HepG2 (cell line): ENCODE results near the gene JDP2. TPM values are rescaled to one million over a fixed set of nuclear protein-coding genes. Genes with fewer than 3 reads are reported as not detected.

Source experiments
- BATF2 ChIP-seq: sonication (generic); formaldehyde crosslinking; IDR thresholded peaks from 2 replicates; pipeline ENCODE4 v1.8.0; 2022; ENCODE audit warnings: mild to moderate bottlenecking, missing genetic modification reagents, moderate library complexity
- ESRRA ChIP-seq: sonication (generic); formaldehyde crosslinking; IDR thresholded peaks from 2 replicates; pipeline ENCODE4 v1.5.1; 2020; ENCODE audit warnings: mild to moderate bottlenecking, low read depth, missing genetic modification reagents
- HNF4A ChIP-seq: sonication (generic); formaldehyde crosslinking; IDR thresholded peaks from 2 replicates; pipeline ENCODE4 v1.4.0; 2020; ENCODE audit warnings: missing genetic modification reagents
- IKZF1 ChIP-seq: fragments of 450-650 bp; IDR thresholded peaks from 2 replicates; pipeline ENCODE4 v1.7.1; 2016
- PAXIP1 ChIP-seq: sonication (generic); formaldehyde crosslinking; conservative IDR thresholded peaks from 2 replicates; pipeline ENCODE4 v1.4.0; 2020; ENCODE audit warnings: mild to moderate bottlenecking, missing genetic modification reagents, moderate library complexity
- SETDB1 ChIP-seq: sonication (generic); formaldehyde crosslinking; IDR thresholded peaks from 2 replicates; pipeline ENCODE4 v1.5.1; 2020; ENCODE audit warnings: missing genetic modification reagents, mild to moderate bottlenecking, borderline replicate concordance
- TBL1XR1 ChIP-seq: fragments of 150-350 bp; IDR thresholded peaks from 2 replicates; pipeline ENCODE4 v1.6.1; 2014; ENCODE audit warnings: borderline replicate concordance, low read length; ENCODE audit not compliant: partially characterized antibody
- ZBTB46 ChIP-seq: sonication (generic); formaldehyde crosslinking; IDR thresholded peaks from 2 replicates; pipeline ENCODE4 v1.4.0; 2020; ENCODE audit warnings: mild to moderate bottlenecking, missing genetic modification reagents, borderline replicate concordance
- ZFP37 ChIP-seq: sonication (generic); formaldehyde crosslinking; IDR thresholded peaks from 2 replicates; pipeline ENCODE4 v1.4.0; 2020; ENCODE audit warnings: missing genetic modification reagents, borderline replicate concordance
- ZNF3 ChIP-seq: IDR thresholded peaks from 2 replicates; pipeline ENCODE4 v1.7.0; 2017; ENCODE audit warnings: inconsistent platforms
- ZNF670 ChIP-seq: sonication (generic); formaldehyde crosslinking; IDR thresholded peaks from 2 replicates; pipeline ENCODE4 v1.8.0; 2022; ENCODE audit warnings: mild to moderate bottlenecking, missing genetic modification reagents, borderline replicate concordance
- ZNF784 ChIP-seq: sonication (generic); formaldehyde crosslinking; IDR thresholded peaks from 2 replicates; pipeline ENCODE4 v1.5.1; 2020; ENCODE audit warnings: missing genetic modification reagents, mild to moderate bottlenecking, borderline replicate concordance
- ZNF883 ChIP-seq: sonication (generic); formaldehyde crosslinking; IDR thresholded peaks from 2 replicates; pipeline ENCODE4 v1.5.1; 2020; ENCODE audit warnings: mild to moderate bottlenecking, missing genetic modification reagents; ENCODE audit errors: not compliant biosample characterization
- polyA plus RNA-seq, 8 experiments: library from polyadenylated mRNA; depleted of rRNA in 3 of 8; stranded (reverse) in 7 of 8; unstranded in 1 of 8; fragments of >200 nt; fragmentation: Illumina TruSeq in 4 of 8; extraction: Trizol in 4 of 8; gene quantifications; 2 replicates each; pipeline versions ENCODE4 v1.2.1 to v1.2.3, GENCODE V29; 2011 to 2016; ENCODE audit warnings: low read depth in 4 of 8, missing spikeins in 1 of 8, mixed read lengths in 1 of 8; ENCODE audit not compliant: insufficient read depth in 1 of 8
- total RNA-seq, 5 experiments: library from RNA; depleted of rRNA; stranded (reverse); fragments of >200 nt; fragmentation: Illumina TruSeq; extraction: Trizol; gene quantifications; 2 replicates each; pipeline ENCODE4 v1.2.3, GENCODE V29; 2016; ENCODE audit warnings: low read depth in 1 of 5
- TF ChIP-seq, protein P1 (sequence below): sonication (generic); formaldehyde crosslinking; IDR thresholded peaks from 2 replicates; pipeline ENCODE4 v1.4.0; 2020; ENCODE audit warnings: missing genetic modification reagents, borderline replicate concordance

The JDP2 gene
- total and polyA plus RNA-seq, 2 of the 13 experiments (the other 11 are each of a cell fraction or from before 2014, with no cell fraction given), result 8.0 to 8.9 TPM

- TF ChIP-seq BATF2 (CRISPR knock-in tag), result no peak
- TF ChIP-seq ZNF784 (CRISPR knock-in tag), result no peak
- TF ChIP-seq ZNF670, result no peak
- TF ChIP-seq IKZF1, result no peak
- TF ChIP-seq ZBTB46 (CRISPR knock-in tag), result no peak
- TF ChIP-seq ZNF883 (CRISPR knock-in tag), result no peak
- TF ChIP-seq SETDB1 (CRISPR knock-in tag), result no peak
- no peak for TF ChIP-seq ZFP37
- TF ChIP-seq, protein P1, sequence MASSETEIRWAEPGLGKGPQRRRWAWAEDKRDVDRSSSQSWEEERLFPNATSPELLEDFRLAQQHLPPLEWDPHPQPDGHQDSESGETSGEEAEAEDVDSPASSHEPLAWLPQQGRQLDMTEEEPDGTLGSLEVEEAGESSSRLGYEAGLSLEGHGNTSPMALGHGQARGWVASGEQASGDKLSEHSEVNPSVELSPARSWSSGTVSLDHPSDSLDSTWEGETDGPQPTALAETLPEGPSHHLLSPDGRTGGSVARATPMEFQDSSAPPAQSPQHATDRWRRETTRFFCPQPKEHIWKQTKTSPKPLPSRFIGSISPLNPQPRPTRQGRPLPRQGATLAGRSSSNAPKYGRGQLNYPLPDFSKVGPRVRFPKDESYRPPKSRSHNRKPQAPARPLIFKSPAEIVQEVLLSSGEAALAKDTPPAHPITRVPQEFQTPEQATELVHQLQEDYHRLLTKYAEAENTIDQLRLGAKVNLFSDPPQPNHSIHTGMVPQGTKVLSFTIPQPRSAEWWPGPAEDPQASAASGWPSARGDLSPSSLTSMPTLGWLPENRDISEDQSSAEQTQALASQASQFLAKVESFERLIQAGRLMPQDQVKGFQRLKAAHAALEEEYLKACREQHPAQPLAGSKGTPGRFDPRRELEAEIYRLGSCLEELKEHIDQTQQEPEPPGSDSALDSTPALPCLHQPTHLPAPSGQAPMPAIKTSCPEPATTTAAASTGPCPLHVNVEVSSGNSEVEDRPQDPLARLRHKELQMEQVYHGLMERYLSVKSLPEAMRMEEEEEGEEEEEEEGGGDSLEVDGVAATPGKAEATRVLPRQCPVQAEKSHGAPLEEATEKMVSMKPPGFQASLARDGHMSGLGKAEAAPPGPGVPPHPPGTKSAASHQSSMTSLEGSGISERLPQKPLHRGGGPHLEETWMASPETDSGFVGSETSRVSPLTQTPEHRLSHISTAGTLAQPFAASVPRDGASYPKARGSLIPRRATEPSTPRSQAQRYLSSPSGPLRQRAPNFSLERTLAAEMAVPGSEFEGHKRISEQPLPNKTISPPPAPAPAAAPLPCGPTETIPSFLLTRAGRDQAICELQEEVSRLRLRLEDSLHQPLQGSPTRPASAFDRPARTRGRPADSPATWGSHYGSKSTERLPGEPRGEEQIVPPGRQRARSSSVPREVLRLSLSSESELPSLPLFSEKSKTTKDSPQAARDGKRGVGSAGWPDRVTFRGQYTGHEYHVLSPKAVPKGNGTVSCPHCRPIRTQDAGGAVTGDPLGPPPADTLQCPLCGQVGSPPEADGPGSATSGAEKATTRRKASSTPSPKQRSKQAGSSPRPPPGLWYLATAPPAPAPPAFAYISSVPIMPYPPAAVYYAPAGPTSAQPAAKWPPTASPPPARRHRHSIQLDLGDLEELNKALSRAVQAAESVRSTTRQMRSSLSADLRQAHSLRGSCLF (CRISPR knock-in tag), result no peak
- no peak for TF ChIP-seq PAXIP1 (CRISPR knock-in tag)
- TF ChIP-seq HNF4A, result no peak
- TF ChIP-seq TBL1XR1, result no peak
- no peak for TF ChIP-seq ESRRA
- no peak for TF ChIP-seq ZNF3 (CRISPR knock-in tag)
These were observed at the start of gene JDP2 (continued) for GRCh38 chr14:75427482-75428229.
